GM23248 (cell line): ENCODE data around the gene SRSF3.

ENCODE experiments used
- EZH2 ChIP-seq: fragments of 200-600 bp; sonication (generic); IDR thresholded peaks from 2 replicates; pipeline ENCODE4 v1.6.1; 2018; ENCODE audit warnings: antibody characterized with exemption, mild to moderate bottlenecking; ENCODE audit not compliant: insufficient read depth, poor library complexity, severe bottlenecking
- EZH2phosphoT487 ChIP-seq: fragments of 200-600 bp; sonication (generic); IDR thresholded peaks from 2 replicates; pipeline ENCODE4 v1.6.1; 2018; ENCODE audit warnings: antibody characterized with exemption, moderate library complexity, mild to moderate bottlenecking, low read depth; ENCODE audit not compliant: insufficient read depth

GRCh38 chr6:36574679-36575078 is 19.5 kb upstream of the SRSF3 start:
- TF ChIP-seq EZH2phosphoT487: no peak
- TF ChIP-seq EZH2: no peak
